DMS114 treated with DMSO at 0.1 percent for 48 hours (cell line): ENCODE results near the gene PCSK9.
"Not testable (repeated sequence)": the region's sequence is repeated elsewhere in the genome, so short reads cannot be mapped to it uniquely, and the experiment has no call there.

Source experiments
- DNase-seq: peaks from one replicate; lab custom pipeline; 2025; ENCODE audit not compliant: unreplicated experiment; lab: John Stamatoyannopoulos, UW

PCSK9 gene

DNA sequence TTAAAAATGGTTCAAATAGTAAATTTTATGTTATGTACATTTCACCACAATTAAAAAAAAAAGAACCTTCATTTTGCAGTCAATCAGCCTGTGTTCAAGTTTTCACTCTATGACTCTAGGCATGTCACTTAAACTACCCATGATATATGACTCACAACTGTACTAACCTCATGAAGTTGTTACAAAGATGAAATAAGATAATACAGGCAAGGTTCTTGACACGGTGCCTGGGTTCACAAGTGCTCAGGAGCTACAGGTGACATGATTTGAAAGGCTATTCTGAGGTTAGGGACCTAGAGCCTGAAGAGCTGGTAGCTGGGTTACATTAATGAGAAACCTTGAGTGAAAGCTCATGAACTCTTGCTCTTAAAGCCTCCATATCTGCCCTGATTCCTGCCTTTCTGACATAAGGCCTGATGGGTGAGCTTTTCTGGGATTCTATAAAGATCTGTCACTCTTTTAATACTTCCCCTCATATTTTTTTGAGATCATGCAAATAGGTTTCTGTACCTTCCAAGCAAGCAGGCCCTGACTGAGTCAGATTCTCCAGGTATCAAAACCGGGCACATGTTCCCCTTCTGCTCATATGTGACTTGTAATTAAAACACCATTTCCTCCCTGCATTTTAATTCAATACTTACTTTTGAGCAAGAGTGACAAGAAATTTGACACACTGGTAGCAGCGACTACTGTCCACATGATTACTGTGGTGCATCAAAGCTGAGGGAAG is 34.0 kb downstream of the PCSK9 start:
- no peak for DNase-seq

DNA sequence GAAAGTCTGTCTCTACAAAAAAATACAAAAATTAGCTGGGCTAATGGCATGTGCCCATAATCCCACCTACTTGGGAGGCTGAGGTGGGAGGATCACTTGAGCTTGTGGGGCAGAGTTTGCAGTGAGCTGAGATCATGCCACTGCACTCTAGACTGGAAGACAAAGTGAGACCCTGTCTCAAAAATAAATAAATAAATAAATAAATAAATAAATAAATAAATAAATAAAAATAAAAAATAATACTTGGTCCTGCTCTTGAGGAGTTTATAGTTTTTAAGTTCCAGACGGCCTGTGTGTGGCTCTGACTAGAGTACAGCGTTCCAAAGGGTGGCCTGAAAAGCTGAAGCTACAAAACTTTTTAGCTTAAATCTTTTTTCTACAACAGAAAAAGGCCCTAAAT is 35.1 kb downstream of the PCSK9 start:
- DNase-seq, result no peak

- DNase-seq, result no peak
These were observed 37.0 kb downstream of the PCSK9 start for GRCh38 chr1:55076356-55076755.

DNA sequence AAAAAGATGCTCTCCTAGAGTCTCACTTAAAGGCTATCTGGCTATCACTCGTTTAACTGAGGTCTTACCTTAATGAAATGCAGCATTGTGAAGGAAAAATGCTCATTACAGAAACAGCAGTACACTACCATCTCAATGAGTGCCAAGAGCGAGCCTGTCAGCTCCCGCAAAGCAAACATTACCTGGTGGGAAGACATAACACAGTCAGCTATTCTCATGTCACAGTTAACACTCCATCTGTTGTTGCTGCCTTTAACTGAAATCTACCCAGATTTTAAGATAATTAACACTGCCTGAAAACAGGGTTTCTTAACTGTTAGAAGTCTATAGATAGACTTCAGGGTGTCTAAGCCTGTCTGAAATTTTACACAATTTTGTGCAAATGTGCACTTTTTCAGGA is 39.1 kb downstream of the PCSK9 start:
- DNase-seq, result no peak

DNA sequence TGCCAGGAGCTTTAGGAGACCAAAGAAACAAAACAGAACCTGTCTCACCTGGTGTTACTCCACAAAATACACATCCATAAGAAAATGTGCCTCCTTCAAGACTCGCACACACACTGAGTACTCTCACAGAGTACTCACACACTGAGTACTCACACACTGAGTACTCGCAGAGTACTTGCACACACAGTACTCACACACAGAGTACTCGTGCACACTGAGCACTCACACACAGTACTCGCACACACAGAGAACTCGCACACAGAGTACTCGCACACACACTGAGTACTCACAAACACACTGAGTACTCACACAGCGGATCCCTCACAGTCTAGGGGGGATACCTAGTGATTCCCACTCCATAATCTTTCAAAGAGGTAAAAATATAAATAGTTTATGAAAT is 40.3 kb downstream of the PCSK9 start:
- no peak for DNase-seq

DNA sequence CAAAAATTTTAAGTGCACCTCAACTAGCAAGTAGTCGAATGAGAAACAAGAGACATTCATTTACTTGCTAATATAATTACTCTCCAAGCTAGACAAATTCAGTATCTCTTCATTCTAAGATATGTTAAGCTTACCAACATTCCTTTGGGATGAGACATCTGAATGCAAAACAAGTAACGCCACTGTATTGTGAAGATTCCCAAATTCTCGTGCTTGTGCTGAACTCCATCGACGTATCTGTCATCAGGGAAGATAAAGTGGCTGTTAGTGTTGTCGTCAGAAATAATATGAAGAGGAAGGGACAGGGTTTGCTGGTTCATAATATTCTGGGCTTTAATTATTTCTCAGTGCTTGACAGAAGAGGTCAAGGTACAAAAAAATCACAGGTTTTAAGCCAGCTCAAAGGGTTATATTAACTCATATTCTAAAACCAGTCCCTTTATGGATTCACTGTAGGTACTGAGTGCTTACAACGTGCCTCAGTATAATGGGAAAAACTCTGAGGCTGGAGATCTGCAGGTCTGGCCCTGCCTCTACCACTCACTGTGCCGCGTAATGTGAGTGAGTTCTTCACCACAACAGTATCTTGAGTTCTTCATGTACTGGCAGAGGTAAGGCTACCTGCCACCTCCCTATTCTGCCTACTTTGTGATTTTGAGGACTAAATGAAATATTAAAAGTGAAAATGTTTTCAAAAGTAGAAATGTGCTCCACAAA is 42.0 kb downstream of the PCSK9 start:
- no peak for DNase-seq

DNA sequence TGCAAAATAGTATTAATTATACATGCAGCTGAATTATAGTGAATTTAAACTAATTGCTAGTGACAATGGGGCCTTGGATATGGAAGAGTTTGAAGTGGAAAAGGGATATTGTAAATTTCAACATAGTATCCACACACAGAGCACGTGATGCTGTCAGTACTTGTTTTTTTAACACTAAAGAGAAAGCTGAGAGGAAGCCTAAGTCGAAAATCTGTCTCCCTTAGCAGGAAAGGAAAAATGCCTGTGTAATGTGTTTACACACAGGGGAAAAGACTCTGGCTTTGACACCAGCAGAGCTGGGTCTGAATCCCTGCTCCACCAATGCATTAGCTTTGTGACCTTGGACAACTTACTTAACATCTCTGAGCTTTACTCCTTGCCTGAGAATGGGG is 42.6 kb downstream of the PCSK9 start:
- DNase-seq, result no peak

DNA sequence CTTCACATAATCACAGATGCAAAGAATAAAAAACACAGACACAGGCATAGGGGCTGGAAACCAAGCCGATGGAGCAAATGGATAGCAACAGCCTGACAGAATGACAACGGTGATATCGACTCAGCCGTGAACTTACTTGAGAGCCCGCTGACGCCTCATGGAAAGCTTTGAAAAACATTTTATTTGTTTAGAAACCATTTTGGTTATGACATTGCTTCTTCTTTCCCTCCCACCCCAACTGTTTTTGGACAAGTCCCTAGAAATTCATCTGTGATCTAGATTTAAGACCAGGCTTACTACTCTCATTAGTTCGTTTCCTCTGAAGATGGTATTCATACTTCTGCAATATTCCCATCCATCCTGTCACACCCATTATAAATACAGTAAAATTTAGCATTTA is 44.9 kb downstream of the PCSK9 start:
- DNase-seq, result no peak

DNA sequence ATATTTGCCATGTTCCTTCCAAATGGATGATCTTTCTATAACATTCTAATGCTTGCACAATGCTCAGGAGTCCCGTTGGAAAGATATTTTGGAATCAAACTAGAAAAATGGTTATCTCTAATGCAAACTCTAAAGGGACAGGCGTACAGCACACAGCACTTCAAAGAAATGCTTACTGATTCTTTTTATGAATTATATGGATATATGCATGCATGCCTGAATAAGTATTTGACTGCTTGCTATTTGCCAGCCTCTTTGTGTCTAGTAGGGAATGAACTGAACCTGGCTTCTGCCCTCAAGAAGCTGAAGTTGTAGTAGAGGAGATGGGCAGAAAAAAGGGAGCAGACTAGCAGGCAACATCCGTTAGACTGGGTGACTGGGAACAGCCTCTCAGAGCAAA is 48.1 kb downstream of the PCSK9 start:
- no peak for DNase-seq

DNA sequence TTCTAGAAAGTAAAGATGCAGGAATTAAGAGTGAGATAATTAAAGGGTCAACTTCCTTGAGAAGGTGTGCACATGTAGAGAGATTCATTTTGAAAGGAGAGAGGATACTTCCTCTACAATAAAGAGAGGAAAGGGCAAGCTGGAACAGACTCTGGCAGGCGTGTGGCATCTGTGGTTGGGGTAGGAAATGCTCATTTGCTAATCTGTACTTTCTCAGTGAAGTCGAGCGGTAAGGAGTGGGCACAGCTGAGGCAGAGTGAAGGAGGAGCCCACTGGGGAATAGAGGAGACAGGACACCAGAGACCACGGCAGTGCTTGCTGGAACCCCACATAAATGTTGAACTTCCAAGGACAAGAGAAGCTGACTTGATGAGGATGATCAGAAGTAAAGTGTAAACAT is 49.1 kb downstream of the PCSK9 start:
- no peak for DNase-seq

- no peak for DNase-seq
These were observed 50.3 kb downstream of the PCSK9 start for GRCh38 chr1:55089683-55090082.

- DNase-seq, result no peak
These were observed 53.1 kb downstream of the PCSK9 start for GRCh38 chr1:55092475-55092874.

GRCh38 chr1:55095095-55095494 is 55.7 kb downstream of the PCSK9 start:
- DNase-seq, result no peak

- no peak for DNase-seq
These were observed 64.5 kb downstream of the PCSK9 start for GRCh38 chr1:55103891-55104290.

- DNase-seq, result no peak
These were observed 67.8 kb downstream of the PCSK9 start for GRCh38 chr1:55107101-55107500.

DNA sequence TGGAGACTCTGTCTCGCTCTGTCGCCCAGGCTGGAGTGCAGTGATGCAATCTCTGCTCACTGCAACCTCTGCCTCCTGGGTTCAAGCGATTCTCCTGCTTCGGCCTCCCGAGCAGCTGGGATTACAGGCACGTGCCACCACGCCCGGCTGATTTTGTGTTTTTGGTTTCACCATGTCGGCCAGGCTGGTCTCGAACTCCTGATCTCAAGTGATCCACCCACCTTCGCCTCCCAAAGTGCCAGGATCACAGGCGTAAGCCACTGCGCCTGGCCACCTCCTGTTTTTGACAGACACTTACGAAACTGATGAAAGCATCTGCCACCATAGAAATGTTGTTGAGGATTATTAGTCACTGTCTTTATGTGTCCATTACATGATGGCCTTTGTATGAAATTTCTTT is 69.7 kb downstream of the PCSK9 start:
- DNase-seq, result not testable (repeated sequence)
